A549 (cell line): ENCODE measurements around the gene SLC24A4. TPM values are rescaled to one million over a fixed set of nuclear protein-coding genes. Genes with fewer than 3 reads are reported as not detected.

Experiments used
- ATAC-seq, 2 experiments: fragments of 200-7000 bp in 1 of 2; fragments of >200 bp in 1 of 2; cut with Nextera tagmentation in 1 of 2; cut with Tn5 transposase in 1 of 2; 3 replicates each; pipeline versions ENCODE4 v1.8.0 to v1.9.1; 2018 to 2020; ENCODE audit warnings: mild to moderate bottlenecking in 1 of 2, moderate library complexity in 1 of 2
- CTCF ChIA-PET: fragments of 300-600 bp; sonication (Branson Sonifier 250); formaldehyde crosslinking; extraction: SDS; loops from one replicate; lab custom pipeline; 2021; ENCODE audit warnings: antibody characterized with exemption, inconsistent platforms; lab: Yijun Ruan, JAX
- POLR2A ChIA-PET: fragments of 350-600 bp; formaldehyde crosslinking; extraction: SDS; loops from one replicate; lab custom pipeline; 2021; ENCODE audit warnings: antibody characterized with exemption, inconsistent platforms; lab: Yijun Ruan, JAX
- DNase-seq, 2 experiments: peaks; one replicate each; pipeline versions ENCODE4 v3.0.0 to v3.0.0-alpha.2; 2011 to 2016; ENCODE audit warnings: low read depth in 1 of 2, low spot score in 1 of 2
- FAIRE-seq: peaks from 2 replicates; lab custom pipeline; 2011; peaks lifted over from hg19 to GRCh38; lab: Jason Lieb, UNC
- H3K27ac ChIP-seq, 2 experiments: fragments of >200 bp; sonication (Bioruptor Twin); formaldehyde crosslinking; 3 replicates each; pipeline ENCODE4 v1.5.1; 2016 to 2017
- H3K4me1 ChIP-seq: fragments of >200 bp; sonication (Bioruptor Twin); formaldehyde crosslinking; 3 replicates; pipeline ENCODE4 v1.6.1; 2016
- H3K4me2 ChIP-seq: fragments of >200 bp; sonication (Bioruptor Twin); formaldehyde crosslinking; 3 replicates; pipeline ENCODE4 v1.6.1; 2016
- H3K4me3 ChIP-seq: fragments of >200 bp; sonication (Bioruptor Twin); formaldehyde crosslinking; 3 replicates; pipeline ENCODE4 v1.5.1; 2016
- H3K9me3 ChIP-seq: fragments of >200 bp; sonication (Bioruptor Twin); formaldehyde crosslinking; 3 replicates; pipeline ENCODE4 v1.6.1; 2016
- CBX8 ChIP-seq: fragments of 200-600 bp; sonication (generic); IDR thresholded peaks from 2 replicates; pipeline ENCODE4 v1.6.1; 2016
- CEBPB ChIP-seq, 2 experiments: fragments of >200 bp in 1 of 2; sonication (Bioruptor Twin) in 1 of 2; formaldehyde crosslinking in 1 of 2; IDR thresholded peaks; 2 replicates each; pipeline ENCODE4 v1.6.1; 2012 to 2016
- CHD4 ChIP-seq: fragments of 200-600 bp; sonication (generic); IDR thresholded peaks from 2 replicates; pipeline ENCODE4 v1.6.1; 2016; ENCODE audit warnings: antibody characterized with exemption, mild to moderate bottlenecking, borderline replicate concordance
- EHF ChIP-seq: fragments of 250-450 bp; sonication (Bioruptor Pico); IDR thresholded peaks from 2 replicates; pipeline ENCODE4 v1.5.0; 2020; ENCODE audit warnings: mild to moderate bottlenecking
- EP300 ChIP-seq, 2 experiments: fragments of >200 bp; sonication (Bioruptor Twin); formaldehyde crosslinking; IDR thresholded peaks; 2 replicates in 1 of 2; 3 replicates in 1 of 2; pipeline ENCODE4 v1.6.1; 2016 to 2017
- ESRRA ChIP-seq: fragments of 150-350 bp; IDR thresholded peaks from 2 replicates; pipeline ENCODE4 v1.6.1; 2014; ENCODE audit warnings: mild to moderate bottlenecking, low read length, borderline replicate concordance
- FOSB ChIP-seq: fragments of 250-450 bp; sonication (Bioruptor Pico); IDR thresholded peaks from 2 replicates; pipeline ENCODE4 v1.5.0; 2020; ENCODE audit warnings: mild to moderate bottlenecking, moderate library complexity
- HEYL ChIP-seq: fragments of 250-450 bp; sonication (Bioruptor Pico); IDR thresholded peaks from 2 replicates; pipeline ENCODE4 v1.8.0; 2021; ENCODE audit warnings: mild to moderate bottlenecking, moderate library complexity
- JUN ChIP-seq, 2 experiments: fragments of >200 bp; sonication (Bioruptor Twin); formaldehyde crosslinking; IDR thresholded peaks; 2 replicates in 1 of 2; 3 replicates in 1 of 2; pipeline ENCODE4 v1.6.1; 2016 to 2017
- KDM1A ChIP-seq: fragments of 200-600 bp; sonication (generic); IDR thresholded peaks from 2 replicates; pipeline ENCODE4 v1.6.1; 2016; ENCODE audit warnings: low read depth, mild to moderate bottlenecking
- MAFK ChIP-seq: fragments of 450-650 bp; IDR thresholded peaks from 2 replicates; pipeline ENCODE4 v1.6.1; 2014; ENCODE audit not compliant: partially characterized antibody
- MAZ ChIP-seq: fragments of 150-350 bp; IDR thresholded peaks from 2 replicates; pipeline ENCODE4 v1.6.1; 2014; ENCODE audit warnings: antibody characterized with exemption, low read depth, low read length, borderline replicate concordance
- NFE2L2 ChIP-seq: fragments of 150-350 bp; conservative IDR thresholded peaks from 2 replicates; pipeline ENCODE4 v1.6.1; 2014; ENCODE audit warnings: low read length
- NPAS2 ChIP-seq: fragments of 250-450 bp; sonication (Bioruptor Pico); IDR thresholded peaks from 2 replicates; pipeline ENCODE4 v1.8.0; 2022; ENCODE audit warnings: mild to moderate bottlenecking, moderate library complexity, borderline replicate concordance
- NR3C1 ChIP-seq: fragments of >200 bp; sonication (Bioruptor Twin); formaldehyde crosslinking; IDR thresholded peaks from 3 replicates; pipeline ENCODE4 v1.6.1; 2017
- PHF8 ChIP-seq: fragments of 200-600 bp; sonication (generic); IDR thresholded peaks from 2 replicates; pipeline ENCODE4 v1.6.1; 2016; ENCODE audit warnings: low read depth, mild to moderate bottlenecking, antibody characterized with exemption, moderate library complexity, borderline replicate concordance
- RAD21 ChIP-seq, 2 experiments: fragments of >200 bp in 1 of 2; sonication (Bioruptor Twin) in 1 of 2; formaldehyde crosslinking in 1 of 2; IDR thresholded peaks in 1 of 2; conservative IDR thresholded peaks in 1 of 2; 2 replicates in 1 of 2; 3 replicates in 1 of 2; pipeline ENCODE4 v1.6.1; 2012 to 2018; ENCODE audit warnings: inconsistent platforms in 1 of 2
- RCOR1 ChIP-seq: fragments of 150-350 bp; IDR thresholded peaks from 2 replicates; pipeline ENCODE4 v1.6.1; 2014; ENCODE audit warnings: antibody characterized with exemption, low read length, low read depth
- TFCP2L1 ChIP-seq: fragments of 250-450 bp; sonication (Bioruptor Pico); IDR thresholded peaks from 2 replicates; pipeline ENCODE4 v1.5.0; 2021; ENCODE audit warnings: mild to moderate bottlenecking
- ZC3H11A ChIP-seq: fragments of 450-650 bp; IDR thresholded peaks from 2 replicates; pipeline ENCODE4 v1.6.1; 2014; ENCODE audit warnings: antibody characterized with exemption, mild to moderate bottlenecking
- ZNF302 ChIP-seq: fragments of 250-450 bp; sonication (Bioruptor Pico); IDR thresholded peaks from 2 replicates; pipeline ENCODE4 v1.9.0; 2021; ENCODE audit warnings: inconsistent platforms, mild to moderate bottlenecking, moderate library complexity
- ZSCAN20 ChIP-seq: fragments of 250-450 bp; sonication (Bioruptor Pico); IDR thresholded peaks from 2 replicates; pipeline ENCODE4 v1.8.0; 2022; ENCODE audit warnings: mild to moderate bottlenecking, moderate library complexity
- WGBS: methylation state at CpG from one replicate; pipeline ENCODE4 v1.1.6; 2017; ENCODE audit errors: missing lambda C conversion rate; 5-methylcytosine and 5-hydroxymethylcytosine counted together
- polyA plus RNA-seq, 4 experiments: library from polyadenylated mRNA; depleted of rRNA in 3 of 4; stranded (reverse); fragments of >200 nt; fragmentation: RNase III in 1 of 4; extraction: RNeasy Plus Mini Kit Qiagen cat#74134 plus additional on column Dnase treatment in 1 of 4; gene quantifications; 2 replicates in 3 of 4; 3 replicates in 1 of 4; pipeline ENCODE4 v1.2.3, GENCODE V29; 2011 to 2017
- TF ChIP-seq, protein P1 (sequence below): fragments of 250-450 bp; sonication (Bioruptor Pico); IDR thresholded peaks from 2 replicates; pipeline ENCODE4 v1.5.0; 2020; ENCODE audit warnings: low read depth, mild to moderate bottlenecking, moderate library complexity
- TF ChIP-seq, protein P2 (sequence below): fragments of >200 bp; sonication (Bioruptor Twin); formaldehyde crosslinking; IDR thresholded peaks from 3 replicates; pipeline ENCODE4 v1.5.1; 2016
- TF ChIP-seq, protein P3 (sequence below): IDR thresholded peaks from 2 replicates; pipeline ENCODE4 v1.6.1; 2012
- TF ChIP-seq, protein P4 (sequence below): IDR thresholded peaks from 2 replicates; pipeline ENCODE4 v1.6.1; 2012; ENCODE audit warnings: low read depth, borderline replicate concordance

Gene SLC24A4
- polyA plus RNA-seq, 2 of the 4 experiments (the other 2 are of a cell fraction), result 0.05 to 0.19 TPM

DNA sequence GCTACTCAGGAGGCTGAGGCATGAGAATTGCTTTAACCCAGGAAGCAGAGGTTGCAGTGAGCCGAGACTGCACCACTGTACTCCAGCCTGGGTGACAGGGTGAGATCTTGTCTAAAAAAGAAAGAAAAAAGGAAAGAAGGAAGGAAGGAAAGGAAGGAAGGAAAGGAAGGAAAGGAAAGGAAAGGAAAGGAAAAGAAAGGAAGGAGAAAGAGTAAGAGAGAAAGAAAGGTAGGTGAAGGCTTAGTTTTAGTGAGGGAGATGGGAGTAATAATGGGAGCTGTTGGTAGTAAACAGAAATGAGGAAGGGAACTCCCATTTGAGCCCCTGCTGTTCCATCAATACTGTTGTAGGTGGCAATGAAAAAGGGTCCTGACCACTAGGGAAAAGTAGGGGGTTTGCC lies 28.8 kb downstream of the SLC24A4 start:
- peaks cover 14% of the 10 kb centered on the region for H3K4me1 ChIP-seq
- no peak for DNase-seq
- no peak for ATAC-seq
- H3K9me3 ChIP-seq, result no peaks in the 10 kb centered on the region
- no peak overlapping the region for H3K27ac ChIP-seq
- no peak overlapping the region for H3K4me3 ChIP-seq
- ChIA-PET POLR2A (no interaction called here), CTCF (interaction anchor here (0.9 to 1.2 kb wide), 5 partner anchors 16 to 702 kb away, joined by 3 to 4 read pairs (median 3); no protein-coding TSS in a partner anchor)
- TF ChIP-seq PHF8 (no peak), FOSB (CRISPR knock-in tag) (no peak), JUN (IDR thresholded peaks at IDR 0.05) (no peak), ESRRA (no peak), NR3C1 (no peak), NPAS2 (CRISPR knock-in tag) (no peak), HEYL (CRISPR knock-in tag) (no peak), ZNF302 (CRISPR knock-in tag) (no peak), ZC3H11A (no peak), RCOR1 (no peak)
- TF ChIP-seq, protein P1, sequence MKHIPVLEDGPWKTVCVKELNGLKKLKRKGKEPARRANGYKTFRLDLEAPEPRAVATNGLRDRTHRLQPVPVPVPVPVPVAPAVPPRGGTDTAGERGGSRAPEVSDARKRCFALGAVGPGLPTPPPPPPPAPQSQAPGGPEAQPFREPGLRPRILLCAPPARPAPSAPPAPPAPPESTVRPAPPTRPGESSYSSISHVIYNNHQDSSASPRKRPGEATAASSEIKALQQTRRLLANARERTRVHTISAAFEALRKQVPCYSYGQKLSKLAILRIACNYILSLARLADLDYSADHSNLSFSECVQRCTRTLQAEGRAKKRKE (CRISPR knock-in tag), result no peak
- no peak for FAIRE-seq
- H3K4me2 ChIP-seq, result no peak overlapping the region
- 10% methylated on average over 1 of the region's 1 CpG for WGBS

DNA sequence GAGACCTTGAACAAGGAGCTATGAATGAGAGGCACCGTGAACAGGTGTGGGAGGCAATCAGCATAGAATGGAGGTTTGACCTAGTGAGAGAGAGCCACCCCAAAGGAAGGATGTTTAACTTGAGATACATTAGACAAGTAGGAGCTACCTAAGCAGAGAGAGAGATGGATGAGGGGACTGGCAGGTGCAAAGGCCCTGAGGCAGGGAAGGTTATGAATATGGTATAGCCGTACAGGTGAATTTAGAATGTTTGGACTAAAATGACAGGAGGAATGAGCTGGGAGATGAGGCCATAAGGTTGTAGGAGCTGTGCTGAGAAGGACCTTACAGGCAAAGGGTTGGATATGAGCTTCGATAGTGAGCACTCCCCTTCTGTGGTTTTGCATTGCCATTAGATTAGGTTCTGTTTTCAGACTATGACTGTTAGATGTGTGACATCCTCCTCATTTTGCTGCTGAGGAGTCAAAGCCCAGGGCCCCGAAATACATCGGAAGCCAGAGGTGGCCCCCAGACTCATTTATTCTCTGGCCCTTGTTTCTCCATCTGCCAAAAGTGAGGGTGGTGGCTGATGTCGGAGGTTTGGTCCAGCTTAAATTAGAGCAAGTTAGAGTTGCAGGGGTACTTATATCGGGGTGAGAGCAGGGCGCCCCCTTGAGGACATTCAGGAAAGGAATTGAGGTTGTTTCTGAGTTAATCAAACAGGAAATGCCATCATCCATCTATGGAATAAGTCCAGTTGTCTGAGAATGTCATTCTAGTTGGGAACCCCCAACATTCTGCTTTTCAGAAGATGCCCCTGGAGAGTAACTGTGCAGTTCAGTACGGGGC lies 29.4 kb downstream of the SLC24A4 start:
- no peak overlapping the region for H3K4me3 ChIP-seq
- 12% methylated on average over 9 of the region's 9 CpGs for WGBS
- ATAC-seq (peak in 1 of 2 experiments; percentile 27; a peak in 1 of 6 replicates), DNase-seq (peak; percentile 34 to 61), FAIRE-seq (no peak)
- no peaks in the 10 kb centered on the region for H3K9me3 ChIP-seq
- POLR2A ChIA-PET, result no interaction called here
- no peak overlapping the region for H3K4me2 ChIP-seq
- TF ChIP-seq RAD21 (conservative IDR thresholded peaks at IDR 0.05 in 1 of 2, IDR thresholded peaks at IDR 0.05 in 1 of 2), result peak in 1 of 2 experiments; percentile 44; a peak in 2 of 5 replicates
- TF ChIP-seq HEYL (CRISPR knock-in tag), result no peak
- TF ChIP-seq, protein P2, sequence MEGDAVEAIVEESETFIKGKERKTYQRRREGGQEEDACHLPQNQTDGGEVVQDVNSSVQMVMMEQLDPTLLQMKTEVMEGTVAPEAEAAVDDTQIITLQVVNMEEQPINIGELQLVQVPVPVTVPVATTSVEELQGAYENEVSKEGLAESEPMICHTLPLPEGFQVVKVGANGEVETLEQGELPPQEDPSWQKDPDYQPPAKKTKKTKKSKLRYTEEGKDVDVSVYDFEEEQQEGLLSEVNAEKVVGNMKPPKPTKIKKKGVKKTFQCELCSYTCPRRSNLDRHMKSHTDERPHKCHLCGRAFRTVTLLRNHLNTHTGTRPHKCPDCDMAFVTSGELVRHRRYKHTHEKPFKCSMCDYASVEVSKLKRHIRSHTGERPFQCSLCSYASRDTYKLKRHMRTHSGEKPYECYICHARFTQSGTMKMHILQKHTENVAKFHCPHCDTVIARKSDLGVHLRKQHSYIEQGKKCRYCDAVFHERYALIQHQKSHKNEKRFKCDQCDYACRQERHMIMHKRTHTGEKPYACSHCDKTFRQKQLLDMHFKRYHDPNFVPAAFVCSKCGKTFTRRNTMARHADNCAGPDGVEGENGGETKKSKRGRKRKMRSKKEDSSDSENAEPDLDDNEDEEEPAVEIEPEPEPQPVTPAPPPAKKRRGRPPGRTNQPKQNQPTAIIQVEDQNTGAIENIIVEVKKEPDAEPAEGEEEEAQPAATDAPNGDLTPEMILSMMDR, result peak; percentile 49
- TF ChIP-seq ZC3H11A, result no peak
- peaks cover 14% of the 10 kb centered on the region for H3K4me1 ChIP-seq
- H3K27ac ChIP-seq, result no peak overlapping the region
- CTCF ChIA-PET, result interaction anchor here (0.6 to 1.2 kb wide), 7 partner anchors 15 to 703 kb away, joined by 3 to 4 read pairs (median 3); no protein-coding TSS in a partner anchor

DNA sequence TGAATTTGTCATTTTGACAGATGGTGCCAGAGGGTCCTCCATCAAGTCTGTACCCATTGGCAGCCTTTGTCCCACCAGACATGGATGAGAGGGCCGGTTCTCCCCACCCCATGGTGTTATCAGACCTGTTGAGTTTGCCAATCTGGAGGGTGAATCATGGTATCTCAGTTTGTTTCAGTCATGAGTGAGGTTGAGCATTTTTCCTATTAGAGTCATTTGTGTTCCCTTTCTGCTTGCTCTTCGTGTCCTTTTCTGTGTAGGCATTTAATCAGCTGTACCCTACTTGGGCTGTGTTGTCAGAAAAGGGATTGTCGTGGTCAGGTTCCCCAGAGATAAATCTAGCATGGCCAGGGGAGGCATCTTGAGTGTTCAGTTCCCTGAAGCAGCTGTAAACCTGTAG lies 30.5 kb downstream of the SLC24A4 start:
- ATAC-seq, result no peak
- Histone ChIP-seq H3K4me2 (no peak overlapping the region), H3K9me3 (no peaks in the 10 kb centered on the region), H3K27ac (no peak overlapping the region), H3K4me1 (peaks cover 5% of the 10 kb centered on the region), H3K4me3 (no peak overlapping the region)
- 18% methylated on average over 3 of the region's 3 CpGs for WGBS
- CTCF ChIA-PET, result interaction anchor here (0.7 kb wide), 1 partner anchor 220 kb away, joined by 3 read pairs; no protein-coding TSS in a partner anchor
- no peak for FAIRE-seq
- POLR2A ChIA-PET, result no interaction called here
- no peak for DNase-seq
- TF ChIP-seq MAZ, result no peak

DNA sequence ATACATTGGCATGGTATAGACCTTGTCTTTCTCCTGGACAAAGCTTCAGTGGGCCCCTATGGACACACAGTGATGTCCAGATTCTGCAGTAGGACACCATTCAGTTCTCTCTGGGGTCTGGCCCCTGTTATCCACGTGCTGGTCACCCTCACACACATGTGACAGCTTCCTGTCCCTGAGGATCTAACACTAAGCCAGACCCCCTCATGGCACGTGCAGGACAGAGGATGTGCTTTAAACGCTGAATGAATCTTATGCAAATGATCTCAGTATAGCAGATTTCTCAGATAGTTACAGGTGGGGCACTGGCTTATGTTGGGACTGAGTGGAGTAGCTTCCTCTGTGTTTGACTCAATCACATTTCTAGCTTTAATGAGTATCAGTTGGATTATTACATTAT lies 33.7 kb downstream of the SLC24A4 start:
- Histone ChIP-seq H3K4me3 (no peak overlapping the region), H3K9me3 (no peaks in the 10 kb centered on the region), H3K27ac (no peak overlapping the region), H3K4me1 (no peaks in the 10 kb centered on the region), H3K4me2 (no peak overlapping the region)
- no peak for DNase-seq
- 11% methylated on average over 3 of the region's 3 CpGs for WGBS
- no peak for ATAC-seq
- ChIA-PET POLR2A (interaction anchor here (0.6 kb wide), 1 partner anchor 13 kb away, joined by 3 read pairs; no protein-coding TSS in a partner anchor), CTCF (interaction anchor here (0.6 to 2.4 kb wide), 3 partner anchors 12 to 27 kb away, joined by 4 to 6 read pairs (median 5); no protein-coding TSS in a partner anchor)
- no peak for FAIRE-seq
- TF ChIP-seq EHF (CRISPR knock-in tag) (no peak), CBX8 (no peak), CHD4 (no peak), CEBPB (IDR thresholded peaks at IDR 0.05) (no peak), TFCP2L1 (CRISPR knock-in tag) (no peak), NFE2L2 (no peak), EP300 (IDR thresholded peaks at IDR 0.05) (no peak), ZSCAN20 (CRISPR knock-in tag) (no peak), HEYL (CRISPR knock-in tag) (no peak), RCOR1 (no peak), MAFK (no peak), KDM1A (no peak), ZNF302 (CRISPR knock-in tag) (no peak)
- TF ChIP-seq, protein P3, sequence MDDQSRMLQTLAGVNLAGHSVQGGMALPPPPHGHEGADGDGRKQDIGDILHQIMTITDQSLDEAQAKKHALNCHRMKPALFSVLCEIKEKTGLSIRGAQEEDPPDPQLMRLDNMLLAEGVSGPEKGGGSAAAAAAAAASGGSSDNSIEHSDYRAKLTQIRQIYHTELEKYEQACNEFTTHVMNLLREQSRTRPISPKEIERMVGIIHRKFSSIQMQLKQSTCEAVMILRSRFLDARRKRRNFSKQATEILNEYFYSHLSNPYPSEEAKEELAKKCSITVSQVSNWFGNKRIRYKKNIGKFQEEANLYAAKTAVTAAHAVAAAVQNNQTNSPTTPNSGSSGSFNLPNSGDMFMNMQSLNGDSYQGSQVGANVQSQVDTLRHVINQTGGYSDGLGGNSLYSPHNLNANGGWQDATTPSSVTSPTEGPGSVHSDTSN, result no peak
- TF ChIP-seq, protein P4, sequence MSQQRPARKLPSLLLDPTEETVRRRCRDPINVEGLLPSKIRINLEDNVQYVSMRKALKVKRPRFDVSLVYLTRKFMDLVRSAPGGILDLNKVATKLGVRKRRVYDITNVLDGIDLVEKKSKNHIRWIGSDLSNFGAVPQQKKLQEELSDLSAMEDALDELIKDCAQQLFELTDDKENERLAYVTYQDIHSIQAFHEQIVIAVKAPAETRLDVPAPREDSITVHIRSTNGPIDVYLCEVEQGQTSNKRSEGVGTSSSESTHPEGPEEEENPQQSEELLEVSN, result no peak
